Spleen (tissue), 7 donors: ENCODE data around the gene HOXA10.

Experiments used
- POLR2A ChIP-seq, 3 donors: fragments of 450-650 bp; IDR thresholded peaks; one replicate each; pipeline ENCODE4 v1.5.1; 2017; ENCODE audit warnings: antibody characterized with exemption in 3 of 3, mild to moderate bottlenecking in 1 of 3
- TF ChIP-seq, protein P1 (sequence below), 11 experiments: fragments of 200-600 bp in 7 of 11; fragments of 450-650 bp in 4 of 11; sonication (generic) in 4 of 11; IDR thresholded peaks in 8 of 11; conservative IDR thresholded peaks in 3 of 11; 1 replicate in 7 of 11; 2 replicates in 4 of 11; pipeline versions ENCODE4 v1.4.0 to v1.8.0; 2016 to 2021; ENCODE audit warnings: antibody characterized with exemption in 11 of 11, inconsistent platforms in 4 of 11, mild to moderate bottlenecking in 1 of 11
- donor health status: DM: no; HTN: no; CAD: no; lungs with moderate emphysema.
- donor health status: DM: no; HTN: no; CAD: no.
- donor health status: DM: no; HTN: no; CAD: no.

DNA sequence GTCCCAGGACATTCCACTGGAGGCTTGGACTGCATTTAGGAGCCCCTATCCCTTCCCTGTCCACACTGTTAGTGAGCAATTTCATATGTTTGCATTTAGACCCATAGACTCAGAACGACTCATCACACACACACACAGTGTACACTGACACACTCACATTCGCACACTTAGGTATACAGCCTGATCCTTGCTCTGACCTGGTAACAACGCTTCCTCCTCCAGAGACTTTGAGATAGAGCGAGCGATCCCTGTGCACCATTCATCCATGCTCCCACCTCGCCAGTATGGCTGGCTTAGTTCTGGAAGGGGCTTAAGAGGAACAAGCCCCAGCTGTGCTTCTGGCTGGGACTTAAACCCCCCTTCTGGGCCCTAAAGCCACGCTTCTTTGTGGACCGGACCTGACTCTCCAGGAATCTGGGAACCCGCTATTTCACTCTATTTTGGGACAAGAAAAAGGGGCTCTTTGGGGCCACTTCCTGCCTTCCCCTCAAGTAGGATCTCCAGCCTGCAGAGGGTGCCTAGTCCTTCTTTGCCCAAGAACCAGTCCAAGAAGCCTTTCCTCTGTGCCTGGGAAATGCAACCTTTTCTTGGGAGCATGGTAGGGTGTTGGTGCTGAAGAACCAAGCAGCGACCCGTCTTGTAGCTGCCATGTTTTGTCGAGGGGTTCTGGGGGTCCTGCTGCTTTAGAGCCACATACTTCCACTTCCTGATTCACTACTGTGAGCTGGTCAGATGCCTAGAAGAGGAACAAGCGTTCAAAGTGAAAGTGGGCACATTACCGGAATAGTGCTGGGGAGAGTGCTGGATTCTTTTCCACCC is 26.9 kb upstream of the HOXA10 start:
- TF ChIP-seq, protein P1, sequence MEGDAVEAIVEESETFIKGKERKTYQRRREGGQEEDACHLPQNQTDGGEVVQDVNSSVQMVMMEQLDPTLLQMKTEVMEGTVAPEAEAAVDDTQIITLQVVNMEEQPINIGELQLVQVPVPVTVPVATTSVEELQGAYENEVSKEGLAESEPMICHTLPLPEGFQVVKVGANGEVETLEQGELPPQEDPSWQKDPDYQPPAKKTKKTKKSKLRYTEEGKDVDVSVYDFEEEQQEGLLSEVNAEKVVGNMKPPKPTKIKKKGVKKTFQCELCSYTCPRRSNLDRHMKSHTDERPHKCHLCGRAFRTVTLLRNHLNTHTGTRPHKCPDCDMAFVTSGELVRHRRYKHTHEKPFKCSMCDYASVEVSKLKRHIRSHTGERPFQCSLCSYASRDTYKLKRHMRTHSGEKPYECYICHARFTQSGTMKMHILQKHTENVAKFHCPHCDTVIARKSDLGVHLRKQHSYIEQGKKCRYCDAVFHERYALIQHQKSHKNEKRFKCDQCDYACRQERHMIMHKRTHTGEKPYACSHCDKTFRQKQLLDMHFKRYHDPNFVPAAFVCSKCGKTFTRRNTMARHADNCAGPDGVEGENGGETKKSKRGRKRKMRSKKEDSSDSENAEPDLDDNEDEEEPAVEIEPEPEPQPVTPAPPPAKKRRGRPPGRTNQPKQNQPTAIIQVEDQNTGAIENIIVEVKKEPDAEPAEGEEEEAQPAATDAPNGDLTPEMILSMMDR (IDR thresholded peaks at IDR 0.05 in 8 of 11, conservative IDR thresholded peaks at IDR 0.05 in 3 of 11) = no peak
- TF ChIP-seq POLR2A (IDR thresholded peaks at IDR 0.05) = no peak
